PFSK-1 (cell line): ENCODE data around the gene YTHDC1.

ENCODE experiments used
- FOXP2 ChIP-seq: optimal IDR thresholded peaks from 2 replicates; pipeline ENCODE3; 2011; ENCODE audit warnings: borderline replicate concordance, control low read depth, inconsistent platforms; ENCODE audit not compliant: insufficient read depth; ENCODE audit errors: extremely low read length, extremely low read depth
- POLR2AphosphoS5 ChIP-seq: IDR thresholded peaks from 2 replicates; pipeline ENCODE4 v1.6.1; 2012; ENCODE audit warnings: low read depth, mild to moderate bottlenecking, control low read depth, low read length, moderate library complexity
- SIN3A ChIP-seq: IDR thresholded peaks from 2 replicates; pipeline ENCODE4 v1.6.1; 2012; ENCODE audit warnings: mild to moderate bottlenecking, low read length, moderate library complexity, borderline replicate concordance; ENCODE audit not compliant: insufficient read depth
- TAF1 ChIP-seq: IDR thresholded peaks from 2 replicates; pipeline ENCODE4 v1.6.1; 2012; ENCODE audit warnings: low read length, control low read depth, borderline replicate concordance; ENCODE audit not compliant: insufficient read depth
- TF ChIP-seq, protein P1 (sequence below), 2 experiments: IDR thresholded peaks; 2 replicates each; pipeline versions ENCODE4 v1.6.1 to v1.8.0; 2011 to 2012; ENCODE audit warnings: low read depth in 2 of 2, low read length in 2 of 2, control low read depth in 1 of 2, inconsistent platforms in 1 of 2, mild to moderate bottlenecking in 1 of 2, moderate library complexity in 1 of 2; ENCODE audit not compliant: insufficient read depth in 1 of 2

YTHDC1 gene

DNA sequence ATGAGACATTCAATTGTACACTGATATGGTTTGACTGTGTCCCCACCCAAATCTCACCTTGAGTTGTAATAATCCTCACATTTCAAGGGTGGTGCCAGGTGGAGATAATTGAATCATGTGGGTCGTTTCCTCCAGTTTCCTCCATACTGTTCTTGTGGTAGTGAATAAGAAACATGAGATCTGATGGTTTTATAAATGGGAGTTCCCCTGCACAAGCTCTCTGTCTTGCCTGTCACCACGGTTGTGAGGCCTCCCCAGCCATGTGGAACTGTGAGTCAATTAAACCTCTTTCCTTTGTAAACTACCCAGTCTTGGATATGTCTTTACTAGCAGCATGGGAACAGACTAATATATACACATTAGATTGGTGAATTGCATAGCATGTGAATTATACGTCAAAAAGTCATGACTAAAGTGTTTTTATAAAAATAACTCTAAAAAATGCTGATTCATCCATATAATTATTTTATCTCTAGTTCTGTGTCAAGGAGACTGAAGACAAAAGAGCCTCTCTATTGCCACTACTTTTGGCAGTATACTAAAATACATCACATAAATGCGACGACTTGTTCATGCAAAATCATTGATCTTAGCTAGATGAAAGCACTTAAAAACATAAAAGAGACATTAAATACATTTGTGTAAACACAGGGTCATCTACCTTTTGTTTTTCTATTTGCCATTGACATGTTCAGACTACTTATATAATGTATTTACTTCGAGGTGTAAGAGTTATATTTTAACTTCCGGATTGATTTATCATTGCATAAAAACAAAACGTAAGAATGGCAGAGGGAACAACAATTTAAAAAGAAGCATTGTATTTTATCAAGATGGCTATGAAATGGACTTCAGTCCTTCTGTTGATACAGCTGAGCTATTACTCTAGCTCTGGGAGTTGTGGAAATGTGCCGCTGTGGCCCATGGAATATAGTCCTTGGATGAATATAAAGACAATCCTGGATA lies 50.1 kb downstream of the YTHDC1 start:
- TF ChIP-seq TAF1 (no peak), FOXP2 (no peak), POLR2AphosphoS5 (no peak), SIN3A (no peak)
- TF ChIP-seq, protein P1, sequence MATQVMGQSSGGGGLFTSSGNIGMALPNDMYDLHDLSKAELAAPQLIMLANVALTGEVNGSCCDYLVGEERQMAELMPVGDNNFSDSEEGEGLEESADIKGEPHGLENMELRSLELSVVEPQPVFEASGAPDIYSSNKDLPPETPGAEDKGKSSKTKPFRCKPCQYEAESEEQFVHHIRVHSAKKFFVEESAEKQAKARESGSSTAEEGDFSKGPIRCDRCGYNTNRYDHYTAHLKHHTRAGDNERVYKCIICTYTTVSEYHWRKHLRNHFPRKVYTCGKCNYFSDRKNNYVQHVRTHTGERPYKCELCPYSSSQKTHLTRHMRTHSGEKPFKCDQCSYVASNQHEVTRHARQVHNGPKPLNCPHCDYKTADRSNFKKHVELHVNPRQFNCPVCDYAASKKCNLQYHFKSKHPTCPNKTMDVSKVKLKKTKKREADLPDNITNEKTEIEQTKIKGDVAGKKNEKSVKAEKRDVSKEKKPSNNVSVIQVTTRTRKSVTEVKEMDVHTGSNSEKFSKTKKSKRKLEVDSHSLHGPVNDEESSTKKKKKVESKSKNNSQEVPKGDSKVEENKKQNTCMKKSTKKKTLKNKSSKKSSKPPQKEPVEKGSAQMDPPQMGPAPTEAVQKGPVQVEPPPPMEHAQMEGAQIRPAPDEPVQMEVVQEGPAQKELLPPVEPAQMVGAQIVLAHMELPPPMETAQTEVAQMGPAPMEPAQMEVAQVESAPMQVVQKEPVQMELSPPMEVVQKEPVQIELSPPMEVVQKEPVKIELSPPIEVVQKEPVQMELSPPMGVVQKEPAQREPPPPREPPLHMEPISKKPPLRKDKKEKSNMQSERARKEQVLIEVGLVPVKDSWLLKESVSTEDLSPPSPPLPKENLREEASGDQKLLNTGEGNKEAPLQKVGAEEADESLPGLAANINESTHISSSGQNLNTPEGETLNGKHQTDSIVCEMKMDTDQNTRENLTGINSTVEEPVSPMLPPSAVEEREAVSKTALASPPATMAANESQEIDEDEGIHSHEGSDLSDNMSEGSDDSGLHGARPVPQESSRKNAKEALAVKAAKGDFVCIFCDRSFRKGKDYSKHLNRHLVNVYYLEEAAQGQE (IDR thresholded peaks at IDR 0.05; ENCODE audit: insufficient read depth in 1 of 2, low read depth in 2 of 2, low read length in 2 of 2): no peak

DNA sequence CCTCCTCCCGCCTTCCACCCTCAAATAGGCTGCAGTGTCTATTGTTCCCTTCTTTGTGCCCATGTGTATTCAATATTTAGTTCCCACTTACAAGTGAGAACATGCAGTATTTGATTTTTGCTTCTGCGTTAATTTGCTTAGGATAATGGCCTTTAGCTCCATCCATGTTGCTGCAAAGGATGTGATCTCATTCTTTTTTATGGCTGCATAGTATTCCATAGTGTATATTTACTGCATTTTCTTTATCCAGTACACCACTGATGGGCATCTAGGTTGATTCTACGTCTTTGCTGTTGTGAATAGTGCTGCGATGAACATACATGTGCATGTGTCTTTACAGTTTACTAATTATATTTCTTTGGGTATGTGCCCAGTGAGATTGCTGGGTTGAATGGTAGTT lies 52.8 kb downstream of the YTHDC1 start:
- no peak for TF ChIP-seq FOXP2
- TF ChIP-seq, protein P1 (IDR thresholded peaks at IDR 0.05; ENCODE audit: insufficient read depth in 1 of 2, low read depth in 2 of 2, low read length in 2 of 2): no peak
- no peak for TF ChIP-seq POLR2AphosphoS5
- no peak for TF ChIP-seq SIN3A
- no peak for TF ChIP-seq TAF1

DNA sequence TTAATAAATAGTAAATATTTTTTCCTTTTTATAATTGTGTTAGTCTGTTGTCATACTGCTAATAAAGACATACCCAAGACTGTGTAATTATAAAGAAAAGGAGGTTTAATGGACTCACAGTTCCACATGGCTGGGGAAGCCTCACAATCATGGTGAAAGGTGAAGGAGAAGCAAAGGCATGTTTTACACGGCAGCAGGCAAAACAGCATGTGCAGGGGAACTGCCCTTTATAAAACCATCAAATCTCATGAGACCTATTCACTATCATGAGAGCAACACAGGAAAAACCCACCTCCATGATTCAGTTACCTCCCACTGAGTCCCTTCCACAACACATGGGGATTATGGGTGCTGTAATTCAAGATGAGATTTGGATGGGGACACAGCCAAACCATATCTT lies 58.6 kb downstream of the YTHDC1 start:
- TF ChIP-seq FOXP2 (no peak), SIN3A (no peak), TAF1 (no peak), POLR2AphosphoS5 (no peak)
- TF ChIP-seq, protein P1 (IDR thresholded peaks at IDR 0.05; ENCODE audit: insufficient read depth in 1 of 2, low read depth in 2 of 2, low read length in 2 of 2): no peak

DNA sequence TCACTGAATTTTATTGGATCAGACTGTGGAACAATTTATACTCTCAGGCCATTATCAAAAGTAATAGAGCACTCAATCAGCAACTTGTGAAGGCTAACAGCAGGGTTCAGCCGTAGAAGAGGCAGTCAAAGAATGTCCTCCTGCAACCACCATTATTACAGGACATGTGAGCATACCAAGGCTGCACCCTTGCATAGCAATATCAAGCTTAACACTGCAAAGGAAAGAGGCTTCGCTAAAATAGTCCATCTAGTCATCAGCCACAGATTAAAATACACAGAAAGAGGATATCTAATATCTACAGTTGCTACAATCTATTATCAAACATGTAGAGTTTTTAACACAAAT lies 61.5 kb downstream of the YTHDC1 start:
- TF ChIP-seq FOXP2 (no peak), POLR2AphosphoS5 (no peak), TAF1 (no peak), SIN3A (no peak)
- TF ChIP-seq, protein P1 (IDR thresholded peaks at IDR 0.05; ENCODE audit: insufficient read depth in 1 of 2, low read depth in 2 of 2, low read length in 2 of 2): no peak
